HCT116 (cell line): ENCODE results near the gene SPNS1. TPM values are rescaled to one million over a fixed set of nuclear protein-coding genes. Genes with fewer than 3 reads are reported as not detected.

ENCODE experiments used
- ATAC-seq: fragments of 200-7000 bp; cut with Tn5 transposase; 2 replicates; pipeline ENCODE4 v1.9.1; 2020; ENCODE audit warnings: mild to moderate bottlenecking, moderate library complexity
- BruUV-seq: library from RNA; stranded (reverse); fragments of 400-500 nt; replicated peaks from 2 replicates; lab custom pipeline; 2021; lab: Mats Ljungman, UMichigan
- CTCF ChIA-PET: fragments of 300-600 bp; sonication (Branson Sonifier 250); formaldehyde crosslinking; loops from one replicate; lab custom pipeline; 2021; ENCODE audit warnings: antibody characterized with exemption; lab: Charles Lee
- POLR2A ChIA-PET: fragments of 300-600, 350-600 bp; sonication (Branson Sonifier 250); formaldehyde crosslinking; loops from one replicate; lab custom pipeline; 2021; ENCODE audit warnings: antibody characterized with exemption; lab: Charles Lee
- RAD21 ChIA-PET, 2 experiments: fragments of 300-600 bp; sonication (Branson Sonifier 250); formaldehyde crosslinking; loops; one replicate each; lab custom pipeline; 2023; ENCODE audit warnings: low total read pairs in 2 of 2; ENCODE audit not compliant: uncharacterized antibody in 2 of 2, unreplicated experiment in 2 of 2, low non-redundant PET in 1 of 2; lab: Charles Lee
- DNase-seq: peaks from one replicate; pipeline ENCODE4 v3.0.0-alpha.2; 2010; ENCODE audit warnings: low read depth, low spot score
- H2AFZ ChIP-seq: fragments of 200-600 bp; shearing (Covaris generic), sonication (generic); 2 replicates; pipeline ENCODE4 v1.6.1; 2017; ENCODE audit warnings: low read depth, mixed run types, mixed read lengths, antibody characterized with exemption, low read length; ENCODE audit not compliant: poor library complexity, severe bottlenecking
- H3K27ac ChIP-seq: 2 replicates; pipeline ENCODE4 v1.5.1; 2012; ENCODE audit warnings: low read depth, low read length
- H3K27me3 ChIP-seq: fragments of 200-600 bp; sonication (generic); 2 replicates; pipeline ENCODE4 v1.6.1; 2016; ENCODE audit warnings: mixed run types, low read length, mixed read lengths; ENCODE audit not compliant: insufficient read depth
- H3K36me3 ChIP-seq, 2 experiments: fragments of 200-500 bp in 1 of 2; fragments of 200-600 bp in 1 of 2; sonication (Bioruptor generic) in 1 of 2; sonication (generic) in 1 of 2; 2 replicates each; pipeline versions ENCODE4 v1.5.1 to v1.6.1; 2014 to 2016; ENCODE audit warnings: low read length in 2 of 2, inconsistent platforms in 1 of 2, mixed read lengths in 1 of 2, mixed run types in 1 of 2; ENCODE audit not compliant: insufficient read depth in 2 of 2, control insufficient read depth in 1 of 2
- H3K4me1 ChIP-seq, 2 experiments: fragments of 200-600 bp in 1 of 2; sonication (generic) in 1 of 2; 2 replicates each; pipeline versions ENCODE4 v1.5.1 to v1.6.1; 2012 to 2017; ENCODE audit warnings: low read length in 2 of 2, inconsistent platforms in 1 of 2, mild to moderate bottlenecking in 1 of 2, mixed read lengths in 1 of 2, mixed run types in 1 of 2, moderate library complexity in 1 of 2; ENCODE audit not compliant: insufficient read depth in 2 of 2, control insufficient read depth in 1 of 2
- H3K4me2 ChIP-seq: fragments of 200-600 bp; sonication (generic); 2 replicates; pipeline ENCODE4 v1.6.1; 2017; ENCODE audit warnings: mixed run types, low read length, mixed read lengths
- H3K4me3 ChIP-seq, 2 experiments: fragments of 200-600 bp in 1 of 2; sonication (generic) in 1 of 2; replicated peaks in 1 of 2; 2 replicates each; pipeline ENCODE4 v1.5.1; 2011 to 2016; ENCODE audit warnings: low read length in 2 of 2, control low read depth in 1 of 2, low read depth in 1 of 2, mild to moderate bottlenecking in 1 of 2, mixed read lengths in 1 of 2, mixed run types in 1 of 2
- H3K79me2 ChIP-seq: fragments of 200-600 bp; sonication (generic); 2 replicates; pipeline ENCODE4 v1.6.1; 2017; ENCODE audit warnings: mild to moderate bottlenecking, mixed run types, low read length, moderate library complexity, mixed read lengths; ENCODE audit not compliant: insufficient read depth
- H3K9ac ChIP-seq: fragments of 200-600 bp; sonication (generic); 2 replicates; pipeline ENCODE4 v1.6.1; 2016; ENCODE audit warnings: low read length, mixed read lengths
- H3K9me2 ChIP-seq: fragments of 200-600 bp; sonication (generic), shearing (Covaris generic); 2 replicates; pipeline ENCODE4 v1.6.1; 2017; ENCODE audit warnings: mixed run types, mild to moderate bottlenecking, moderate library complexity; ENCODE audit not compliant: insufficient read depth
- H3K9me3 ChIP-seq, 2 experiments: fragments of 200-500 bp in 1 of 2; fragments of 200-600 bp in 1 of 2; sonication (Bioruptor generic) in 1 of 2; sonication (generic) in 1 of 2; 2 replicates each; pipeline ENCODE4 v1.6.1; 2014 to 2017; ENCODE audit warnings: low read length in 2 of 2, mixed read lengths in 2 of 2, inconsistent platforms in 1 of 2, low read depth in 1 of 2, mild to moderate bottlenecking in 1 of 2, mixed run types in 1 of 2, moderate library complexity in 1 of 2; ENCODE audit not compliant: control insufficient read depth in 1 of 2, insufficient read depth in 1 of 2
- H4K20me1 ChIP-seq: fragments of 200-600 bp; sonication (generic), shearing (Covaris generic); 2 replicates; pipeline ENCODE4 v1.6.1; 2017; ENCODE audit warnings: mixed run types, mild to moderate bottlenecking, moderate library complexity; ENCODE audit not compliant: insufficient read depth
- CEBPB ChIP-seq: IDR thresholded peaks from 2 replicates; pipeline ENCODE4 v1.6.1; 2012; ENCODE audit warnings: low read depth
- EGR1 ChIP-seq: IDR thresholded peaks from 2 replicates; pipeline ENCODE4 v1.6.1; 2012; ENCODE audit warnings: low read depth
- MAX ChIP-seq: IDR thresholded peaks from 2 replicates; pipeline ENCODE4 v1.6.1; 2012
- RAD21 ChIP-seq: IDR thresholded peaks from 2 replicates; pipeline ENCODE4 v1.6.1; 2012; ENCODE audit warnings: low read depth, mild to moderate bottlenecking
- ZFX ChIP-seq: fragments of 450-650 bp; IDR thresholded peaks from 2 replicates; pipeline ENCODE4 v1.6.1; 2017
- intact Hi-C: fragments of 100-400 bp; cut with micrococcal nuclease; formaldehyde crosslinking; loops from 2 replicates; pipeline ENCODE4 v1.10.0; 2022
- total RNA-seq: library from RNA; stranded (reverse); gene quantifications from one replicate; pipeline ENCODE4 v1.2.1, GENCODE V29; 2021; ENCODE audit not compliant: unreplicated experiment
- TF ChIP-seq, protein P1 (sequence below), 3 experiments: fragments of 200-600 bp in 1 of 3; sonication (generic) in 1 of 3; IDR thresholded peaks in 2 of 3; conservative IDR thresholded peaks in 1 of 3; 2 replicates each; pipeline ENCODE4 v1.5.1; 2012 to 2017; ENCODE audit warnings: low read depth in 2 of 3, low read length in 2 of 3, antibody characterized with exemption in 1 of 3, borderline replicate concordance in 1 of 3, control low read depth in 1 of 3, mild to moderate bottlenecking in 1 of 3, mixed read lengths in 1 of 3, mixed run types in 1 of 3, moderate library complexity in 1 of 3; ENCODE audit not compliant: insufficient read depth in 1 of 3

Gene SPNS1
- total RNA-seq, 1 experiment from 2014 or later, result 32.3 TPM

GRCh38 chr16:28975158-28975599 is 601 bp downstream of the SPNS1 start:
- Histone ChIP-seq H3K27ac (peak overlapping the region; percentile 34; the same call in 1 of the 2 replicates), H2AFZ (no peak overlapping the region), H3K27me3 (no peaks in the 10 kb centered on the region), H4K20me1 (no peaks in the 10 kb centered on the region), H3K9ac (peak overlapping the region; percentile 82), H3K79me2 (peaks cover 11% of the 10 kb centered on the region; the same call in 1 of the 2 replicates), H3K4me2 (peak overlapping the region; percentile 88), H3K4me1 (peaks cover 6 to 18% of the 10 kb centered on the region in 2 experiments; a peak in 3 of 4 replicates), H3K9me2 (no peaks in the 10 kb centered on the region), H3K9me3 (no peaks in the 10 kb centered on the region), H3K36me3 (no peaks in the 10 kb centered on the region), H3K4me3 (peak overlapping the region; percentile 97)
- POLR2A ChIA-PET, result no interaction called here
- intact Hi-C loops, result loop anchor here (10.0 kb wide), 1 partner anchor 280 kb away; no protein-coding TSS in a partner anchor
- DNase-seq (no peak), ATAC-seq (peak; percentile 7; the same call in 1 of the 2 replicates)
- no TSS peak for BruUV-seq
- TF ChIP-seq, protein P1, sequence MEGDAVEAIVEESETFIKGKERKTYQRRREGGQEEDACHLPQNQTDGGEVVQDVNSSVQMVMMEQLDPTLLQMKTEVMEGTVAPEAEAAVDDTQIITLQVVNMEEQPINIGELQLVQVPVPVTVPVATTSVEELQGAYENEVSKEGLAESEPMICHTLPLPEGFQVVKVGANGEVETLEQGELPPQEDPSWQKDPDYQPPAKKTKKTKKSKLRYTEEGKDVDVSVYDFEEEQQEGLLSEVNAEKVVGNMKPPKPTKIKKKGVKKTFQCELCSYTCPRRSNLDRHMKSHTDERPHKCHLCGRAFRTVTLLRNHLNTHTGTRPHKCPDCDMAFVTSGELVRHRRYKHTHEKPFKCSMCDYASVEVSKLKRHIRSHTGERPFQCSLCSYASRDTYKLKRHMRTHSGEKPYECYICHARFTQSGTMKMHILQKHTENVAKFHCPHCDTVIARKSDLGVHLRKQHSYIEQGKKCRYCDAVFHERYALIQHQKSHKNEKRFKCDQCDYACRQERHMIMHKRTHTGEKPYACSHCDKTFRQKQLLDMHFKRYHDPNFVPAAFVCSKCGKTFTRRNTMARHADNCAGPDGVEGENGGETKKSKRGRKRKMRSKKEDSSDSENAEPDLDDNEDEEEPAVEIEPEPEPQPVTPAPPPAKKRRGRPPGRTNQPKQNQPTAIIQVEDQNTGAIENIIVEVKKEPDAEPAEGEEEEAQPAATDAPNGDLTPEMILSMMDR (IDR thresholded peaks at IDR 0.05 in 2 of 3, conservative IDR thresholded peaks at IDR 0.05 in 1 of 3; ENCODE audit: borderline replicate concordance in 1 of 3, insufficient read depth in 1 of 3, low read depth in 2 of 3, low read length in 2 of 3), result no peak
- 0 out of 2 replicates have a peak, but pooled peaks have one; percentile 0 for TF ChIP-seq ZFX
- CTCF ChIA-PET, result no interaction called here
- RAD21 ChIA-PET, result no interaction called here

DNA sequence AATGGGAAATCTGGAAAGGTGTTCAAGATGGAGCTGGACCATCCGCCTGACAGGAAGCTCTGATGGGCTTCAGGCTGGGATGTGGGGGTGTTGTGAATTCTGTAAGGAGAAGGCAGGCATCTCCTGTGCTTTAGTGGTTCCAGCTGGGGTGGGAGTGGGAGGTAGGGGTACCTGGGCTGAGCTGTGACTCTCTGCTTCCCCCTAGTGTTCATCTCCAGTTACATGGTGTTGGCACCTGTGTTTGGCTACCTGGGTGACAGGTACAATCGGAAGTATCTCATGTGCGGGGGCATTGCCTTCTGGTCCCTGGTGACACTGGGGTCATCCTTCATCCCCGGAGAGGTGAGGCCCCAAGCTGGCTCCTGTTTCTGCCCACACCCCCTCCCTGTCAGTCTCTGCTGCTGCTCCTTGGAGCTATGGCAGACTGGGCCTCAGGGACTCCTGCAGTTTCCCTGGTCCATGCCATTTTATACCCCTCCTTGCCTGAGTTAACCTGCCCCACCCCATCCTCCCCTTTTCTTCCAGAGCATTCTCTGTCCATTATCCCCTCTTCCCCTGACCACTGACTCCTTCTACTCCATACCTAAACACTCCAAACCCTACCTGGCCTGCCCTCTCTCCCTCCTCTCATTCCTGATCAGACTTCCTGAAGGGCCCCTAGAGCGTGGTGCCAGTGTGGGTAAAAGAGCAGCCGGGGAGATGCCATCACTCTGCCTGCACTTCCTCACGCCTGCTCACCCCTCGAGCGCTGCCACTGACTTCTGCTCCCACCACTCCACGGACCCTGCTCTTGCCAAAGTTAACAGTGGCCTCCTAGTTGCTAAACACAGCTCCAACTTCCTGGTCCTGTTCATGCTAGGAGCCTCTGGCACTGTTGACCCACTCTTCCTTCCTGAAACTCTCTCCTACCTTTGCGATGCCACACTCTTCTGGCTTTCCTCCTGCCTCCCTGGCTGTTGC is 3.4 kb downstream of the SPNS1 start:
- CTCF ChIA-PET, result interaction anchor here (0.9 to 1.1 kb wide), 4 partner anchors 11 to 33 kb away, joined by 3 to 4 read pairs (median 4); partner anchors contain the start of gene NFATC2IP
- DNase-seq, result no peak
- Histone ChIP-seq H3K9ac (no peak overlapping the region), H3K4me1 (peaks cover 6 to 18% of the 10 kb centered on the region in 2 experiments; a peak in 3 of 4 replicates), H3K9me2 (no peaks in the 10 kb centered on the region), H3K27ac (no peak overlapping the region), H3K27me3 (no peaks in the 10 kb centered on the region), H3K4me3 (no peak overlapping the region), H3K9me3 (no peaks in the 10 kb centered on the region; a peak in 1 of 4 replicates), H3K36me3 (peaks cover 0 to 15% of the 10 kb centered on the region in 2 experiments; a peak in 2 of 4 replicates), H2AFZ (no peak overlapping the region), H3K79me2 (peaks cover 11% of the 10 kb centered on the region; the same call in 1 of the 2 replicates), H4K20me1 (no peaks in the 10 kb centered on the region)
- POLR2A ChIA-PET, result interaction anchor here (0.5 to 1.2 kb wide), 2 partner anchors 28 to 333 kb away, joined by 3 read pairs; partner anchors contain the start of gene NFATC2IP
- intact Hi-C loops, result loop anchor here (10.0 kb wide), 1 partner anchor 277 kb away; no protein-coding TSS in a partner anchor
- TF ChIP-seq, protein P1 (IDR thresholded peaks at IDR 0.05 in 2 of 3, conservative IDR thresholded peaks at IDR 0.05 in 1 of 3; ENCODE audit: borderline replicate concordance in 1 of 3, insufficient read depth in 1 of 3, low read depth in 2 of 3, low read length in 2 of 3), result peak; percentile 36 to 89 (median 79); a peak in 4 of 6 replicates
- TF ChIP-seq RAD21, result peak; percentile 62
- no peak for TF ChIP-seq CEBPB
- TF ChIP-seq EGR1, result no peak
- TF ChIP-seq MAX, result no peak
- TF ChIP-seq, all 23 proteins: peak for 2
- H3K4me2 ChIP-seq, result no peak overlapping the region
- BruUV-seq, result no TSS peak
- RAD21 ChIA-PET, result no interaction called here
- peak; percentile 28; the same call in 1 of the 2 replicates for ATAC-seq
